GM21526 (cell line): ENCODE results near the gene SLC6A9.

Experiments
- ATAC-seq: cut with Tn5 transposase; IDR thresholded peaks from one replicate; pipeline ENCODE4 v1.9.1; 2021; ENCODE audit warnings: moderate library complexity; ENCODE audit not compliant: unreplicated experiment, low FRiP score

Gene SLC6A9

GRCh38 chr1:43951021-43951985 lies 80.0 kb downstream of the SLC6A9 start:
- no peak for ATAC-seq

DNA sequence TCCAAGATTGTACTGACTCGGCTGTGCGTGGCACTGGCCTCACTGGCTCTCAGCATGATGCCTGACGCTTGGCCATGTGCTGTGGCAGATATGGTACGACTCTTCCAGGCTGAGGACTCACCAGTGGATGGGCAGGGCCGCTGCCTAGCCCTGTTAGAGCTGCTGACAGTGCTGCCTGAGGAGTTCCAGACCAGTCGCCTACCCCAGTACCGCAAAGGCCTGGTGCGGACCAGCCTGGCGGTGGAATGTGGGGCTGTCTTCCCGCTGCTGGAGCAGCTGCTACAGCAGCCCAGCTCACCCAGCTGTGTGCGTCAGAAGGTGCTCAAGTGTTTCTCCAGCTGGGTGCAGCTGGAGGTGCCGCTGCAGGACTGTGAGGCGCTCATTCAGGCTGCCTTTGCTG lies 81.6 kb downstream of the SLC6A9 start:
- ATAC-seq: no peak

GRCh38 chr1:43947874-43948437 lies 83.3 kb downstream of the SLC6A9 start:
- no peak for ATAC-seq

DNA sequence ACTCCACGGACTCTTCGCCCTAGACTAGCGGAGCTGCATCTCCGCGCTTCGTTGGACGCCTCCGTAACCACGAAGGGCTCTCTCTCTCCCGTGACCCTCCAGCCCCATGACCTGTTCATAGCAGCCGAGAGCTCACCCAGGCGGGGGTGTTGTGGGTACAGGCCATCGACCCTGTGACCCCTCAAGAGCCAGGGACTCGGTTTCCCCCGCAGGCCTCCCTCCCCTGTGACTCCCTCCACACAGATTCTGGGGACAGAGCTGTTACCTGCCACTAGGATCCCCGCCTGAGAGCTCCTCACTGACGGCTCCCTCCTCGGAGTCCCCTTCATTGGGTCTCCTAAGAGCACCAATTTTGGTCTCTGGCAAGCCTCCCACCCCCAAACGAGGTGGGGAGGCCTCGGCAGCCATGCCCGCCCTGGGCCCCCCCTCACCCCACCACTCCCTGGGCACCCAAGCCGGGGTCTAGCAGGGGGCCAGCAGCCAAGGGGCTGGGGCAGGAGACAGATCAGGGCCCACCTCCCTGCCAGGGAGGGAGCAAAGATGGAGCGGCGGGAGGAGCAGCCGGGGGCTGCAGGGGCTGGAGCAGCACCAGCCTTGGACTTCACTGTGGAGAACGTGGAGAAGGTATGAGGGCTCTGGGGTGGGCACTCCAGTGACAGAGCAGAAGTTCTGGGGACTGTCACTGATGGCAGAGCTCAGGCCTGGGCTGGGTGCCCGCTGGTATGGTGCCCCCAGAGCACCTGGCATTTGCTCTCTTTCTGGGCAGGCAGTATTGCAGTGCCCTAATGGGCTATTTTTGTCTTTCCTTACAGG lies 84.0 kb downstream of the SLC6A9 start:
- ATAC-seq: no peak
